ENCODE measurements around the gene AP2A2.

AP2A2 gene

DNA sequence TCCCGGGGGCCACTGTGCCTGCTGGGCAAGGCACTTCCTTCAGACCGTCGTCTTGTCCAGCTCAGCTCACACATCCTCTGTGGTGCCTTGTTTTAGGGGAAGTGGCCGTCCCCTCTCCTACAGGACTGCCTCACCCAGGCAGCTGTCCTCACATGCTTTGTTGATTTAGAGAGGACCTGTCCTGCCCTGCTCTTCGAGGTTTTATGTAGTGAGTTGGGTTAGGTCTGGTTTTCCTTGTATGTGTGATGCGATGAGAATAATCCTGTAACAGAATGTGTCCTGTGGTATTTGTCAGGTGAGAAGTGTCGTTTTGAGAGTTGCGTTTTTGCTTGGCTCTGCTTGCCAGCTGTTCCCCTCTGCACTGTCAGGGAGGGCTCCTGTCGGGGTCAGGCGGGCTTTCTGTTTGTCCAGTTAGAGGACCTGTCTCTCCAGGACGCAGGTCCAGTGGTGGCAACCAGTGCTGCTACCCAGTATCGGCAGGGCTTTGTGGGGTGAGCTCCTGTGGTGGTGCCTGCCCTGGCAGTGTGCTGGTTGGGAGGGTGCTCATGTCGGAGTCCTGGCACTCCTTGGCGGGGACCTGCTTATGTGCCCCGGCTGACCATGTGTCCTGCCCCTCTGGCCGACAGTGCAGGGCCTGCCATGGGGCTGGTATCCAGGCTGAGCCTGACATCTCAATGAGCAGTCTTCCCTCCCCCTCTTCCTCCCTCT lies 69.5 kb downstream of the AP2A2 start:
- no peak for DNase-seq (ENCODE audit: low read depth in 3 of 3, low spot score in 1 of 3)

DNA sequence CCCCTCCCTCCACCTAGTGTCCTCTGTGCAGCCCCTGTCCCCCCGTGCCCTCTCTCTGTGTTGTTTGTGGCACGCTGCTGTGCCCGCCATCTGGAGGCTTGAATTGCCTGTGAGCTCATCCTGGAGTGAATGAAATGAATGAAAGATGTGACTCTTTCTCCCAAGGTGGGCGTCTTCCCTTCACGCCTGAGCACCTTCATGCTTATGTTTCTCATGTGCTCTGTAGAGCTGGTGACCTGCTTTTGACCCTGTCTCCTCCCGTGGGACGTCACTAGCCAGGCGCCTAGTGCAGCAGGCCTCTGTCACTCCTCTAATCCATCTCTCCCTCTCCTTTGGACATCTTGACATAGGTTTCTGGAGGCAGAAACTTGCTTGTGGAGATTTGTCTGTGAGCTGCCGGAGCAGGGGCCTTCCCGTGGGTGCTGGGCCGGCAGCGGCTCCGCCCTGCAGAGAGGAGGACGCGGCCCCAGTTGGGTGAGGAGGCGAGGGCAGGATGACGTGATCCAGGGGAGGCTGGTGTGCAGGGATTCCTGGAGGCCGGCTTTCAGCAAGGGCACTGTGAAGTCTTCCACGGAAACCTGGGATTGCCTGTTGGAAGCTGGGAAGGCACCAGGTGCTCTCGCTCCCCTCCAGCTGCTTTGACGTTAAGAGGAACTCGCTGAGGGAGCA lies 70.2 kb downstream of the AP2A2 start:
- no peak for DNase-seq (ENCODE audit: low read depth in 3 of 3, low spot score in 1 of 3)

DNA sequence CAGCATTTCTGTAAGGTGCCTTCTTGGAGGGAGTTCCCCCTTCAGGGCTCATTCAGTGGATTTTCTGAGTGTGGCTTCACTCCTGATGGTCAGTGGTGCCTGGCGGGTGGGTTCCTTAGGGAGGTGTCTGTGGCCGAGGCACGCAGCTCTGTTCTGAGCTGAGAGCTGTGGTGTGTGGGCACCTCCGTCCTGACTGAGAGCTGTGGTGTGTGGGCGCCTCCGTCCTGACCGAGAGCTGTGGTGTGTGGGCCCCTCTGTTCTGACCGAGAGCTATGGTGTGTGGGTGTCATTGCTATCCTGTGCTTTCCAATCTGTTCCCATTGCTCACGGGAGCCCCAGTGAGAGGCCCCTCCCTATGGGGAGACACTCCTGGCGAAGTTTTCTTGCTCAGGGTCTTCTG lies 71.0 kb downstream of the AP2A2 start:
- no peak for DNase-seq (ENCODE audit: low read depth in 3 of 3, low spot score in 1 of 3)

DNA sequence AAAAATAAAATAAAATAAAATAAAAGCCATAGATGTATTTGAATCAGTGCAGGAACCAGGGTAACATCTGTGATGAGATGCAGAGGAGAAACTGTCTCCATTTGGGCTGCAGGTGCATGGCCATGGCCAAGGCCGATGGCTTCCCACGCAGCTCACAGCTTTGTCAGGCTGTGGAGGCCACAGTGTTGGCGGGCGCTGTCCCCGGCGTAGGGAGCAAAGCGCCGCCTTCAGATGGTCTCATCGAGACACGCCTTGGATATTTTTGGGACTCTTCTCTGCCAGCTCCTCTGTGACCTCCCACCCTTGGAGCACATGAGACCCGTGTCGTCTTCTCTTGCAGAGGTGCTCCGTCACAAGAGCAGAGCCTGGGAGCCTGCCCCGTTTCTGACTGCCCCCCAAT lies 72.2 kb downstream of the AP2A2 start:
- no peak for DNase-seq (ENCODE audit: low read depth in 3 of 3, low spot score in 1 of 3)

DNA sequence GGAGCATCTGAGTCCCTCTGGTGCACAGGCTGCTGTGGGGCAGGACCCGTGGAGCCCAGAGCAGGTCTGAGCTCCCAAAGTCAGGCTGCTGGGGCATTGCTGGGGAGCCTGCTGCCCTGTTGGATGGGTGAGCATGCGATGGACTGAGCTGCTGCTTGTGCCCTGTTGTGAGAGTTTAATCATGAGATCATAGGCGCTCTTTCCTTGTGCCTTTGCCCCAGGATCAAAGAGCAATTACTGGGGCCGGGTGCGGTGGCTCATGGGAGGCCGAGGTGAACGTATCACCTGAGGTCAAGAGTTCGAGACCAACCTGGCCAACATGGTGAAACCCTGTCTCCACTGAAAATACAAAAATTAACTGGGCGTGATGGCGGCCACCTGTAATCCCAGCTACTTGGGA lies 73.3 kb downstream of the AP2A2 start:
- no peak for DNase-seq (ENCODE audit: low read depth in 3 of 3, low spot score in 1 of 3)

DNA sequence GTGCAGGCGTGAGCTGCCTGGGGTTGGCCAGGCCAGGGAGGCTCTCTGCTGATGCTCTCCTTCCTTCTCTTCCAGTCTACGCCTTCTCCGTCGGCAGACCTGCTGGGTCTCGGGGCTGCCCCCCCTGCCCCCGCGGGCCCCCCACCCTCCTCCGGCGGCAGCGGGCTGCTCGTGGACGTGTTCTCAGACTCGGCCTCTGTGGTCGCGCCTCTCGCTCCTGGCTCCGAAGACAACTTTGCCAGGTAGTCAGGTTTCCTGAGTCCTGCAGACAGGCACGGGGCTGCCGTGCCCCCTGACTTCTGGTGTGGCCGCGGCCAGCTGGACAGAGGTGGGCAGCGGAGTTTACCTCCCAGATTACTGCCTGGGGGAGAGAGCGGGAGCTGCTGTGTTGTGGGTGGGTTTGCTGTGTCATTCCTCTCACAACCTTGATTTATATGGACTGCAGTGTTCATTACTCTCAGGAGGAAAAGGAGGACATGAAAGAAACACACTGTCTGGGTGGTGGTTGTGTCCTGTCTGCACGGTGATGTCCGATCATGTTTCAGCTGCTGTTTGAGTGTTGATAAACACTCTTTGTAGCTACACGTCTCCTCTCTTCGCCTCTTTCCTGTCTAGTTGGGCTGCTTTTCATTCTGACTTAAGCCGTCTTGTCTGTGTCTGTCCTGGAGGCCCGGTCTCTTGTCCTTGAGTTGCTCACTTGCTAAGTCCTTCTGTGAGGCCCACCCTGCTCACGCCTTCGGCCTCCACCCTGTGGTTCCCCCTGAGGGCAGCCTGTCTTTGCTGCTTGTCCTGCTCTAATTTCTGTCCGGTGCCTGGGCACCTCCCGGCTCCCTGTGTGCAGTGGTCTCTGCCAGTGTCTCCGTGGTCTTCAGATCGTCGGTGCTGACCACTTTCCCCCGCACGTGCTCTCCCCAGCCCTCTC lies 74.9 kb downstream of the AP2A2 start:
- no peak for DNase-seq (ENCODE audit: low read depth in 3 of 3, low spot score in 1 of 3)

DNA sequence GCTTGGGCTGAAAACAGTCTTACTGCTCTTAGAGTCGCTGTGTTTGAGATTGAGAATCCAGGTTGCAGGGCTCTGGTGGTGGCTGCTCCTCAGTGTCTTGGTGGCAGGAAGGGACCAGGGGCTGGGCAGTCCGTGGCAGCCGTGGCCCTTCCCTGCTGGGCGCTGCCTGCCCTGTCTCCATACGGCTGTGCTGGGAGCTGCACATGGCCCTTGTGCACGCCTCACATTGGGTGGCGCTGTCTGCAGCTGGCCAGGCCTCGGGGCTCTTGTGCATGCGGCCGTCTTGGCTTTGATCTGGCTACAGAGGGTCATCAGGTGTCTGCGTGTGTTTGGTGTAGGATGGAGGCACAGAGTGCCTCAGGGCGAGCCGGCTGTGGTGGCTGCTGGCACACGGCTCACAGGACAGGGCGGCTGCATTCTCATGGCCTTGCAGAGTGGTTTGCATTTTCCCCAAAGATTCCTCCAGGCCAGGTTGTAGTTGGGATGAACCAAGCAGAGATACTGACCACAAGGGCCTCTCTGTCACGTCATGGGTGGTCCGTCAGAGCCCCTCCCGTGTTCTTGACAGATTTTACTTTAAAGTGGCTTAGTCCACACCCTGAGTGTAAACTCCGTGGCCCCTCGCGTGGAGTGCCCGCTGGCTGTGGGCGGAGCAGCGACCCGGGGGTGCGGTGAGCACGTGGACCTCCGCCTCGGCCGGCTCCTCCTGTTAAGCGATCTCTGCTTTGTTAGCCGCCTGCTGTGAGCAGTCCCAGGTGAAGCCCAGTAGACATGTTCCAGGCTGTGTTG lies 76.1 kb downstream of the AP2A2 start:
- DNase-seq (ENCODE audit: low read depth in 3 of 3, low spot score in 1 of 3) = no peak

DNA sequence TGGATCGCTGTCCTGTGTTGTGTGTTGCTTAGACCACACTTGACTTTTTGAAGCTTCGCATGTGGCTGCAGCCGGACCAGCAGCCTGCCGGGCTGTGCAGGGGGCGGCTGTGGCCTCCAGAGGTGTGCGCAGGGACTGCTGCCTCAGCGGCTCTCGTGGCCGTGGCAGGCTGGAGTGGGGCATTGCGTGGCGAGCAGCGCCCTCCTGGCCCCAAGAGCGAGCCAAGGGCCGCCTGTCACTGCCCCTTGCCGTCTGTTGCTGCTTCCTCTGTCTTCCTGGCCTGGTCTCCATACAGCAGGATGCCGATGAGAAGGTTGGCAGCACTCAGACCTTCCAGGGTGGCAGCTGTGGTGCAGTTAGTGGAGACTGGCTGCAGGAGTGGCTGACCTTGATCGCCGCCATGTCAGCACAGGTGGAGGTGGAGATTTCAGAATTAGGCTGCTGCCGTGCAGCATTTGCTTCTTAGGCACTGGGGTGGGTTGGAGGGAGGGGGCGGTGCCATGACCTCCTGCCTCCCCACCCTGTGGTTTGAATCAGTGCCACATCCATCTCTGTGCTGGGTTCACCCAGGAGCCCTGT lies 76.8 kb downstream of the AP2A2 start:
- no peak for DNase-seq (ENCODE audit: low read depth in 3 of 3, low spot score in 1 of 3)

DNA sequence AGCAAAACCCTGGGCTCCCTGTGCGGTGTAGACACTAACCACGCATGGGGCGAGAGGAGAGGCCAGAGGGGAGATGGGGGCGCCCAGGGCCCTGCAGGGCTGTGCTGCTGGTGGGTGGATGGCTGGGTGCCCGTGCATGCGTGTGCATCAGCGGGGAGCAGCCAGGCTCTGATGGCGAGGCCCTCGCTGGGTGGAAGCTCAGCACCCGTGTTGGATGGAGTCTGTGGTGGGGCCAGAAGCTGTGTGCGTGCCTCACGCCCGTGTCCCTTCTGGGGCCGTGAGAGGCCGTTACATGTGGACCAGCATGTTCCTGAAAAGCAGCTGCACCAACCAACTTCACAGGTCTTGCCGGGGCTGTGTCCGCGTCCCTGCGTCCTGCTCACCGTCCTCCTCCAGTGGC lies 77.5 kb downstream of the AP2A2 start:
- DNase-seq (ENCODE audit: low read depth in 3 of 3, low spot score in 1 of 3) = no peak

DNA sequence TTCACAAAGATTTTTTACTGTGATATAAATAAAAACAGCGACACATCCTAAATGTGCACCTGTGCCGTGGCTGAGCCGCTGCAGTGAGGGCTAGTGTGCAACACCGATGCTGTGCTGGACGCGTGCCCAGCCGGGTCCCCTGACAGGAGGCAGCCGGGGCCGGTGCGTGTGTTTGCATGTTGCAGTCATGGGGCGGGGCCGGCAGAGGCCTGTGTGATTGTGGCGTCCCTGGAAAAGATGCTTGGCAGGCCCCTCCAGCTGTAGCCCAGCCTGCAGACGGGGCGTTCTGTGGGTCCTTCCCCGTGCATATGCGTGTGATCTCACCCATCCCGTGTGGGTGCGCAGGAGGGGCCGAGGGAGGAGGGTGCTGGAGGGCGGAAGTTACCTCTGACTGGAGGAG lies 80.3 kb downstream of the AP2A2 start:
- DNase-seq (ENCODE audit: low read depth in 3 of 3, low spot score in 1 of 3) = no peak

DNA sequence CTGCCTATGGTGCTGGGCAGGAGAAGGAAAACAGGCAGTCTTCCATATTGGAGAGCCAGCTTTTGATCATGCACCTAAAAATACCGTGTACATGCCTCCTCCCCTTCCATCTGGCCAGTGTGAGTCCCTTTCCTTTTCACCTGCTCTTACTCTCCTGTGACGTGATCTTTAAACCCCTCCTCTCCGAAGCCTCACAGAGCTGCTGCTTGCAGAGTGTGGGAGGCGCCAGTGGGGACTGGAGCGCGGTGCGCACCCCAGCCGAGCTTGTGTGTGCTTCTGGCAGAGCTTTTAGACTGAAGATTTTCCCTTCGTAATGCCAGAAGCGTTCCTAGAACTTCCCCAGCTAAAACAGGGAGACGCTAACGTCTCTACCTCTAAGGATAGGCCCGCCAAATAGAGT lies 81.1 kb downstream of the AP2A2 start:
- no peak for DNase-seq (ENCODE audit: low read depth in 3 of 3, low spot score in 1 of 3)

DNA sequence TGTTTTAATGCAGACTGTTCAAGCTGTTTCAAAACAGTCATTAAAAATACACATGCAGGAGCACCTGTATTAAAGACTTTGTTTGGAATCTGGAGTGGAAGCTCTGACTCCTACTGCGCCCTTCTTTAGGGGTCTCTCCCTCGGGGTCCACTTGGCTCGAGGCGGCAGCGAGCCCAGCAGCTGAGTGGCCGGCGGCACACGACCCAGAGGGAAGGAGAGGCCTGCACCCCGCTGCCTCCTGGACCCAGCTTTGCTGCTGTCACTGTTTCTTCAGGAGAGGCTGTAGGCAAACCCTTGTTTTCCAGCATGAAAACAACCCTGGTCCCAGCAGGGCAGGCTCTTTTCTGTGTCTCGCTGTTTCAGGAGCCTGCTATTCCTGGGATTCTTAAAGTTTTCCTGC lies 81.6 kb downstream of the AP2A2 start:
- DNase-seq (ENCODE audit: low read depth in 3 of 3, low spot score in 1 of 3) = no peak

DNA sequence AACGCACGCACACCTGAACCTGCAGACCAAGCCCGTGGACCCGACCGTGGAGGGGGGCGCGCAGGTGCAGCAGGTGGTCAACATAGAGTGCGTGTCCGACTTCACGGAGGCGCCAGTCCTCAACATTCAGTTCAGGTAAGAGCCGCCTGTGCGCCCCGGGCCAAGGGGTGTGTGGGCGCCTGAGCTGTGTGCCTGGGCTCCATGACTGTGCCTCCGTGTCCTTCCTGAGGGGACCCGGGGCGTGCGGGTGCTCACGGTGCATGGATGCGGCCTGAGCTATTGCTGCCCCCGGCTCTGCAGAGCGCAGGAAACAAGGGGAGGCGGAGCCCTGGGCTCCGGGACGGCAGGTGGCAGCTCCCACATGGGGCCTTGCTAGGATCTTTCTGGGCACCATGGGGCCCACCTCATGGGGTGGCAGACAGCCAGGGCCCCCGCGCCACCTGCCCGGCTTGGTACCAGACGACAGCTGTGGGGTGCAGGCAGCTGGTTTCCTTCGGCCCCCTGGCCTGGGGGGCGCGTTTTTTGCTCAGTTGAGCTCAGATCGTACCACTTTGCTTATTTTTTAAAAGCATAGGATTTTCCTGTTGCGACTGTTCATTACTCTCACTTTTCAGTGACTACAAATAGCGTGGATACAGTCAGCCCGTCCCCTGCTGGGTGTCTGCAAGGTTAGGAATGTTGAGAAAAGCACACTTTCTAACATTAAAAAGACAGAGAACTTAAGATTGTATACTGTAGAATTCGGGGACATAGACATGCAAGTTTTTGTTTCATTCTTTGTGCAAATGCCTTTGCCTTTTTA lies 82.5 kb downstream of the AP2A2 start:
- DNase-seq (ENCODE audit: low read depth in 3 of 3, low spot score in 1 of 3) = no peak

DNA sequence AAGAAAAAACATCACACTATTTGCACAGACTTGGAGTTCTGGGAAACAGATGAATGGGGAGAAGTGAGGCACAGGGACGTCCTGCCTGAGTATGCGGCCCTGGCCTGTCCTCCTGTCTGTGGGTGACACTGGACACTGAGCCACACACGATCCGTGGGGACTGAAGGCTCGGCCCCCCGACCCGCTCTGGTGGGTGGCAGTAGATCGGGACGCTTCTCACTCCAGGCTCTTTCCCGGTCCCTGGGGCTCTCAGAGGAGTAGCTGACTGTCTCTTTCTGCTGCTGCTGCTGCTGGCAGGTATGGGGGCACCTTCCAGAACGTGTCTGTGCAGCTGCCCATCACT lies 83.1 kb downstream of the AP2A2 start:
- no peak for DNase-seq (ENCODE audit: low read depth in 3 of 3, low spot score in 1 of 3)

DNA sequence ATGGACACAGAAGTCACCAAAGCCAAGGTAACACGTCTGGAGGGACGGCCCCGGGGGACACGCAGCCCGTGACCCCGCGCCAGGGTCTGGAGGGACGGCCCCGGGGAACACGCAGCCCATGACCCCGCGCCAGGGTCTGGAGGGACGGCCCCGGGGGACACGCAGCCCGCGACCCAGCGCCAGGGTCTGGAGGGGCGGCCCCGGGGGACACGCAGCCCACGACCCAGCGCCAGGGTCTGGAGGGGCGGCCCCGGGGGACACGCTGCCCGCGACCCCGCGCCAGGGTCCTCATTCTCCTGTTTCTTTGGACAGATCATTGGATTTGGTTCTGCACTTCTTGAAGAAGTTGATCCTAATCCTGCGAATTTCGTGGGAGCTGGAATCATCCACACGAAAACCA lies 83.7 kb downstream of the AP2A2 start:
- no peak for DNase-seq (ENCODE audit: low read depth in 3 of 3, low spot score in 1 of 3)

DNA sequence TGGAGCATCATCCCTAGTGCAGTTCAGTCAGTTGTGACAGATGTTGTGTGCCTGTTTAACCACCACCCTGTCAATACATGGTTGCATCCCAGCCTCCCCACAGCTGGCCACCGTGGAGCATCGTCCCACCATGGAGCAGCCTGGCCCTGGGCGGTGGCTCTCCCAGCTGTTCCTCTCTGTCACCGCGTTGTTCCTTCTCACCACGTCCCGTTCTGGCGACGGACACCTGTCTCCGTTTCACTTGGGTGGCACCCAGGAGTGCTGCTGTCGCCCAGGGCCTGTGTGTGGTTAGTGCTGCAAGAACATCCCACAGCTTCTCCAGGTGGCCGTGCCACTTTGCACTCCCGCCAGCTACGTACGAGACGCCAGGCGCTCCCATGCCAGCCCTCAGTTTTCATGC lies 84.3 kb downstream of the AP2A2 start:
- no peak for DNase-seq (ENCODE audit: low read depth in 3 of 3, low spot score in 1 of 3)

DNA sequence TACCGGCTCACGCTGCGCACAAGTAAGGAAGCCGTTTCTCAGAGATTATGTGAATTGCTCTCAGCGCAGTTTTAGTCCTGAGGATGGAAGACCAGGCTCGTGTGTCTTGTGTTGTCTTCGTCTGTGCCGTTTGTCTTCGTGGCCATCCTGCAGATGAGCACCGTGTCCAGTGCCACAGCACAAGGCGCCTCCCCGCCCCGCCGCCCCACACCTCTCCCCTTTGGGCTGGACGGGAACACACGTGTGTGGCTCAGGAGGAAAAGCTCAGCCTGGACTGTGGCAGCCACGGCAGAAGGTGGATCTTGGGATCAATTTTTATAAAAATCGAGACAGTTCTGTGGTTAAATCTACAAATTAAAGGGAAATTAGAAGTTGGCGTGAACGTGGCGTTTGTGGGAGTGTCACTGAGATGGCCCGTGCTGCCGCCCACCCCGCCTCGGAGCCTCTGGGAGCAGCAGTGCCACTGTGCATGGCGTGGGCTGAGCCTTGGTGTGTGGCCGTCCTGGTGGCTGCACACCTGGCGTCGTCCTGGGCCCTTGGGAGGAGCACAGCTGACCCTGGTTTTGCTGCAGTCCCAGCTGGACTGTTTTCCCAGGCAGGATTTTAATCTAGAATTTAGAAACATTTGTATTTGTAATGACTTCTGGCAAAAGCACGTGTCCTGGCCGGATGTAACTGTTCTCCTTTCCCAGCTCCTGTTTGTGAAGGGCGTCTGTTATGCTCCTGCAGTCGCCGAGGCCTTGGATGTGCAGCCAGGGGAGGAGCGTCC lies 85.1 kb downstream of the AP2A2 start:
- no peak for DNase-seq (ENCODE audit: low read depth in 3 of 3, low spot score in 1 of 3)

DNA sequence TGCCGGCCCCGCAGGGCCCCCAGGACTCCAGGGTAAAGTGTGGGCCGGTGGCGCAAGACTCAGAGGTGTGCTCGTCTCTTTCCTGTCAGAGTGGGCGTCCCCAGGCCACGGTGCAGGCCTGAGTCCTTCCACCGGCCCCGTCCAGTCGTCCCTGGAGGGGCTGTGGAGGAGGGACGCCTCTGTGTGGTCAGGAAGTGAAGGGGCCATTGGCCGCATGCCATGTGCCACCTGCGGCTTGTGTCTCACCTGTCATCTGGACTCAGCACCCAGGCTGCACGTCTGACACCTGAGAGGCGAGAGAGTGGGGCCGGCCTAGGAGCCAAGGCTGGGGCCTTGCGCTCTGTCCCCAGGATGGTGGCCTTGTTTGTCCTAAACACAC lies 85.6 kb downstream of the AP2A2 start:
- no peak for DNase-seq (ENCODE audit: low read depth in 3 of 3, low spot score in 1 of 3)

DNA sequence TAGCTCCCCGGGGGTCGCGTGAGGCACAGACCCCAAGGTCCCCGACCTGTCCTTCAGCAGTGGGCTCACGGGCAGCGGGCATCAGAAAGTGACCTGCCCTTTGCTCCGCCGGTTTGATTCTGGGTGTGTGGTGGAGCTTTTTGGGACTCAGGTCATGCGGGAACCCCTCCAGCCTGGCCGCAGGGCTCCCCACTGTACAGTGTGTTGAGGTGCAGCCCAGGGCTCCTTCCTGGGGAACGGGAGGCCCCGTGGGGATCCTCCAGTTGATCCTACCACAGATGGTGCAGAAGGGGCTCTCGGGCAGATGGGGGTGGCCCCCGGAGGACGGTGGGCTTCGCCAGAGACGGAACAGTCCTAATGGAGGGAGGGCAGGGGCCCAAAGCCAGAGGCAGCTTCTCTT lies 86.6 kb downstream of the AP2A2 start:
- no peak for DNase-seq (ENCODE audit: low read depth in 3 of 3, low spot score in 1 of 3)
